Activated CD8-positive, alpha-beta memory T cell treated with anti-CD3 and anti-CD28 coated beads, Interleukin-2, amount 50 U/mL, for 24 hours (primary cell): ENCODE measurements around the gene CTXN1.
"Not testable (repeated sequence)": the region's sequence is repeated elsewhere in the genome, so short reads cannot be mapped to it uniquely, and the experiment has no call there.

Source experiments
- DNase-seq: peaks from one replicate; pipeline ENCODE4 v3.0.0-alpha.2; 2020; ENCODE audit errors: extremely low read depth

The CTXN1 gene

DNA sequence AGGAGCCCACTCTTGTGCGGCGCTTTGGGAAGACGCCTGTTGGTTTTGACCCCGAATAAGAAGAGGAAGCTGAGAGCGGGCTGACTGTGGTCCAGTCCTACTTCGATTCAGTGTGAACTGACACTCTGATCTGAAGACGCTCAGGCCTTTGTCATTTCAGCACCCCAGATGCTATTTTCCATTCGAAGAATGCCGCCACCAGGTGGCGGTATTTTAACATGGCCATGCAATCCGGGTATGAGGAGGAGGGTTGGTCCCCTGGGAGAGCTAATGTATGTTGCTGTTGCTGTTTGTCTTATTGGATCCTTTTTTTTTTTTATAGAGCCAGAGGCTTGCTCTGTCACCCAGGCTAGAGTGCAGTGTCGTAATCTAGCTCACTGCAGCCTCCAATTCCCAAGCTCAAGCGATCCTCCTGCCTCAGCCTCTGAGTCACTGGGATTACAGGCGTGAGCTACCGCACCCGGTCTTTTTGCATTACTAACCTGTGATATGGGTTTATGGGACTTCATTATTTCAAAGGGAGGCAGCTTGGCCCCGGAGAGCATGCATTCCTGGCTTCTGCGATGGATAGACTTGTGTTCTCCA, 18.3 kb upstream of the CTXN1 start:
- DNase-seq: peak; percentile 62

DNA sequence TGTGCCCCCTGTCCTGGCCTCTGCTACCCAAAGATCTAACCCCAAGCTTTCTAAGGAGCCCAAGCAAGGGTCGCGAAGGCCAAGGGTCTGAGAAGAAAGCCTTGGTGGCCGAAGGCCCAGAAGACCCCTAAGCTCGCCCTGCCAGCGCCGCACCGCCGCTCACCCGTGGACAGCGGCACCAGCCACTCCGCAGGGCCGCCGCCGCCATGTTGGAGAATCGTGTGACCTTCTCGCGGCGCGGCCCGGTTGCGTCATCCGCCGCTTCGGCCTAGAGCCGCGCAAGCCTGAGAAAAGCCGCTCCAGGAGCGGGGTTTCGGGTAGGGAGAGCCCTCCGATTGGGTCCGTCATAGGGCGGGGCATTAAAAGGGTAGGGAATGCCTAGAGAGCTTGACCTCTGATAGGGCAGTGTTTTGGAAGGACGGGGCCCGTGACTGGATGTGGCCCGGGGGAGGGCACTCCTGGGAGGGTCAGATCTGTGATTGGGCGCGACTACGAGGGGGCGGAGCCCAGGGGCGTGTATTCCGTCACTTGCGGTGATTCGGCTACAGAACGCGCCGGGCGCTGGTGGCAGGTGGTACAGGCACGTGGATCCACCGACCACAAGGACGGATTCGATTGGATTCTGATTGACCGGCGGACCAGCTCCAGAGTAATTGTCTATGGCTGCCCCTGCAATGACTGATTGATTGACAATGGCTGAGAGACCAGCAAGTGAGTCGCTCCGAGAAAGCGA, 17.7 kb upstream of the CTXN1 start, which contains the start of gene TIMM44:
TSS of gene TIMM44 (minus strand) at position 223 of the 733 bp plus-strand sequence. CDS start at position 208, 15 bp downstream.
- peak; percentile 98 for DNase-seq

- DNase-seq: no peak
These were observed 17.1 kb upstream of the CTXN1 start for GRCh38 chr19:7942981-7943443.

GRCh38 chr19:7941895-7942596, 16.1 kb upstream of the CTXN1 start:
- DNase-seq: no peak

GRCh38 chr19:7940841-7941240, 14.9 kb upstream of the CTXN1 start:
- DNase-seq: no peak

- DNase-seq: no peak
These were observed 8.8 kb upstream of the CTXN1 start for GRCh38 chr19:7934766-7935165.

GRCh38 chr19:7933828-7934725, 8.1 kb upstream of the CTXN1 start:
- no peak for DNase-seq

DNA sequence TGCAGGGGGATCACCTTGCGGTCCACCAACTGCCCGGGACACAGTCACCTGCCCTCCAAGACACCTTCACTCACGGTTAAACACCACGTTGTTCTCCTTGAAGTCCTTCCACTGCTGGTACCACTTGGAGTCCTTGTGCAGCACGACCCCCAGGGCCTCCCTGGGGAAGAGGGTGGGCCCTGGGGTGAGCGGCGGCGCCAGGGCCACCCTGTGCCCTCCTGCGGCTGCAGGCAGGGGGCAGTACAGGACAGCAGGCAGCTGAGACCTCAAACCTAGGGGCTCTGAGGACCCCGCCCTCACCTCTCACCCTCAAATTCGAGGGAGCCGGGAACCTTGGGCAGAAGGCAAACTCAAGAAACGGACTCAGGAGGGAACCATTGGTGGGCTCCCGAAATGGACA, 7.5 kb upstream of the CTXN1 start:
- no peak for DNase-seq

DNA sequence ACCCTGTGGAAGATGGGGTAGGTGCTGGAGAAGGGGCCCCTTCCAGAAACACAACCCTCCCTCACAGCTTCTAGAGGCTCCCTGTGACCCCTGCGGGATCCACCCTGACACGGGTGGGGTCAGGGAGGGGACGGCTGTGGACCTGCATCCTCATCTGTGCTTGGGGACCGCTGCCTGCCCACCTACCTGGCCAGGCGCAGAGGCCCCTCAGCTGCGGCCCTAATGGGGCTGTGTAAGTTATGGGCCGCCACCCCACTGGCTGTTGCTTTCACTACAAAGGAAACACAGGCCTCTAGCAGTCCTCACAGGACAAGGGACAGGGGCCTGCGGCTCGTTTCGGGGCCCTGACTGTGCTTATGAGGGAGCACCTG, 7.0 kb upstream of the CTXN1 start:
- no peak for DNase-seq

- DNase-seq: no peak
These were observed 6.5 kb upstream of the CTXN1 start for GRCh38 chr19:7932276-7932929.

DNA sequence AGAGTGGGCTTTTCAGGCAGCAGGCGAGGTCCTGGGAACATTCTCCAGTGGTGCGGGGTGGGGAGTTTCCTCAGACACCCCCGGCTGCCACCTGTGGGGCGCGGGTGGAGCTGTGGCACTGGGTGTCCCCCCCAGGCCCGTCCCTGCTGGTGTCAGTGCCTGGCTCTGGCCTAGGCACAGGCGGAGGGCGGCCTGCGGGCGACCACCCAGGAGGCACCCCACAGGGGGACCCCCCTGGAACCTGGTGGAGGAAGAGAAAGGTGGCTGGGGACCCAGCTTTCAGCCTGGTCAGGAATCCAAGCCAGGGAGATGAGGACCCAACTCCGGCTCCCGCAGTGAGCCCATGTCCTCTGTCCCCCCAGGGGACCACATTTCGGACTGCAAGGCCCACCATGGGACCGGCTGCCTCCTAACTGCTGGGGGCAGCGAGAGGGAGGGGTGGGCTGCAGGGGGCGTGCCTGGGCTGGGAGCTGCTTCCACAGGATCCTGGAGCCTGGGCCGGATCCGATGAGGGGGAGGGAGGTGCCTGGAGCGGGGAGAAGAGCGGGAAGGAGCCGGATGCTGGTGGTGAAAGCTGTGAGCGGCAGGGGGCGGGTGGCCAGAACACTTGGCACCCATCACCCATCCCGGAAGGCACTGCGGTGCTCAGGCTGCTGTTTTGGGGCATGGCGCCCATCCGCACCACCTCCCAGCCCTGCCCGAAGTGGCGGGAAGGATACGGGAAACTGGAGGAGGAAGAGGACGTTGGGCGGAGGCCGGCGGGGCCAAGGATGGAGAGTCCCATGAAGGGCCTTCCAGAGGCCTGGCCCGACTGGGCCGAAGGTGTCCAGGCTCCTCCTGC, 5.5 kb upstream of the CTXN1 start:
- DNase-seq: no peak

- DNase-seq: no peak
These were observed 4.8 kb upstream of the CTXN1 start for GRCh38 chr19:7930765-7931164.

DNA sequence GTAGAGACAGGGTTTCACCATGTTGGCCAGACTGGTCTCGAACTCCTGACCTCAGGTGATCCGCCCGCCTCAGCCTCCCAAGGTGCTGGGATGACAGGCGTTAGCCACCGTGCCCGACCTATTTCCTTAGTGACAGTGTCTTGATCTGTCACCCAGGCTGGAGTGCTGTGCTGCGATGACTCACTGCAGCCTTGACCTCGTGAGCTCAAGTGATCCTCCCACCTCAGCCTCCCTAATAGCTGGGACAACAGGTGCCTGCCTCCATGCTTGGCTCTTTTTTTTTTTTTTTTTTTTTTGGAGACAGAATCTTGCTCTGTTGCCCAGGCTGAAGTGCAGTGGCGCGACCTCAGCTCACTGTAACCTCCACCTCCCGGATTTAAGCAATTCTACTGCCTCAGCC, 4.1 kb upstream of the CTXN1 start:
- not testable (repeated sequence) for DNase-seq

DNA sequence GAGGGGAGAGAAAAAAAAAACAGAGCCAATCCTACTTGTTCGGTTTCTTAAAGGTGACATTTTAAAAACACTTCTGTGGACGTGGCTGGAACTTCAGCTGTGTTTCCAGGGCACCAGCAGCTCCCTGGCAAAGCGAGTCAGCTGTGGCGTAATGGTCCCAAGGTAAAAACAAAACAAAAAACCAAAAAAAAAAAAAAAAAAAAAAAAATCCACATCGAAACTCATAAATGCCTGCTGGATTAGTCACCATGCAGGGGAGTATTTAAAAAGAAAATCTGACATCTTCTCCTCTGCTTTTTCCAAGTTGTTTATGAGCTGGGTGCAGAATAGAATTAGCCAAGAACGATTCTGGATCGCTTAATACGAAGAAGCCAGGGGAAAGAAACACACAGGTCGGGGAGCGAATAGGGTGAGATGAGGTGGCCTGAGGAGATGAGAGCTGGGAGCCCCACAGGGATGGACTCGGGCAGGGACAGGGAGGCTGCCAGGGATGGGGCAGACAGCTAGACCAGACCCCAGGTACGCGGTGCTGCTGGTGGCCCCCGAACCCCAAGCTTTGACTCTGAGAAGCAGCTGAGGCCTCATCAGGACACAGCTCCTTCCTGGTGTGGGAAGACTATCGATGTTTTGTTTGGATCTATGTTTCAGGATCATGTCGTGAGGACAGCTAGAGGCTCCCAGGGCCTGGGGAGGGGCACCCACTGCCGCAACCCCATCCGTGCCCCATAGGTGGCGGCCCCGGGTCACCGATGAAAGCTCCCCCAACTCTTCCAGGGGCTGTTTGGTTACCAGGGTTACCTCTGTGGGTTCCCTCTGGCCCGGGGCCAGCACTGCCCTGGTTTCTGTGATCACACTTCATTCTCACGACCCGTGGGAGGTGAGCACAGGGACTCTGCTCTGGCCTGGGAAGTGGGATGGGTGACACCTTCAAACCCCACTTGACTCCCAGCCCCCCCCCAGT, 3.1 kb upstream of the CTXN1 start:
- DNase-seq: peak; percentile 32

DNA sequence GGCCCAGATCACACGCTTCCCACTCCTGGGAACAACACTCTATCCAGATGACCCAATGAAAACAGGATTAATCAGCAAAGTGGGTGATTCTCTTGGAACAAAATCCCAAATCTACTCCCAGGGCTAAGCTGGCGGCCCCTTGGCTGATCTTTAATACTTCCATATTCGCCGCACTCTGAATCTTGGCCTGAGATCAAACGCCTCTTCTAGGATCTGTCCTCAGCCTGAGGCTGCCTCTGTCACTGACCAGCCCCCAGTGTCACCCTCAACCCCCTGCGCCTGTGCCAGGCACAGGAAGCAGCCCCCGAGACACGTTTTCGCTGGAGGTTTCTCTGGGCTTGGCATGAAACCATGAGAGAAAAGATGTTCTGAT, 2.4 kb upstream of the CTXN1 start:
- no peak for DNase-seq

DNA sequence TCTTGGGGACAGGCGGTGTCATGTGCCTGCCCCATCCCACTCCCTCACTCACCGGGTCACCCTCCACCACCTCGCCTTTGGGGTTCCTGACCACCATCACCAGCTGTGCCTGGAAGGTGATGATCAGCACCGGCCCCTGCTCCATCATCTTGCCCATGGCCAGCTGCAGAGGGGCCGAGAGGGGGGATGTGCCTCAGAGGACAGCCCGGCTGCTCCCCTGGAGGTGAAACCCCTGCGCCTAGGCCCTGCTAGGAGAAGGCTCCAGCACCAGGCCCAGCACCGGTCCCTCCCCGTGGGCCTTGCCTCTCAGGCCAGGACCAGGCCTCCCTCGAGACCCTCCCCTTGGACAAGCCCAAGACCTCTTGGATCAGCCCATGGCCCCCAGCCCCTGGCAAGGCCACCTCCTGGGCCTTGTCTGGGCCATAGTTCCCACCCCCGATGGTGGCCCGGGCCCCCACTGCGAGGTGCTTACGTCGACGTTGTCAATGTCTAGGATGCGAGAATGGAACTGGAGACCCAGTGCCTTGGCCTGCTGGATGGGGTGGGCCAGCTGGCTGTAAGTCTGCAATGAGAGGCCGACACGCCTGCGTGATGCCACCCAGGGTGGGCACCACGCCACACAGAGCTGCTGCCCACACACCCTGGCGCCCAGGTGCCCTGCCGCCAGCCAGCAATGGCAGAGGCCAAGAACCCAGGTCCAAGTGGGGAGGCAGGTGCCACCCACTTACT, 1.8 kb upstream of the CTXN1 start:
- DNase-seq: no peak

GRCh38 chr19:7926727-7927604, 1.0 kb upstream of the CTXN1 start:
- DNase-seq: no peak
